DND-41 (cell line): ENCODE measurements around the gene PLA2G15.

Source experiments
- EZH2 ChIP-seq: IDR thresholded peaks from 3 replicates; pipeline ENCODE4 v1.6.1; 2012; ENCODE audit warnings: borderline replicate concordance, low read depth, mild to moderate bottlenecking, moderate library complexity, low read length, inconsistent platforms; ENCODE audit not compliant: severe bottlenecking
- TF ChIP-seq, protein P1 (sequence below): IDR thresholded peaks from 2 replicates; pipeline ENCODE4 v1.5.1; 2012; ENCODE audit warnings: borderline replicate concordance, low read length, moderate library complexity, mild to moderate bottlenecking; ENCODE audit not compliant: poor library complexity, severe bottlenecking; ENCODE audit errors: extremely low read depth

DNA sequence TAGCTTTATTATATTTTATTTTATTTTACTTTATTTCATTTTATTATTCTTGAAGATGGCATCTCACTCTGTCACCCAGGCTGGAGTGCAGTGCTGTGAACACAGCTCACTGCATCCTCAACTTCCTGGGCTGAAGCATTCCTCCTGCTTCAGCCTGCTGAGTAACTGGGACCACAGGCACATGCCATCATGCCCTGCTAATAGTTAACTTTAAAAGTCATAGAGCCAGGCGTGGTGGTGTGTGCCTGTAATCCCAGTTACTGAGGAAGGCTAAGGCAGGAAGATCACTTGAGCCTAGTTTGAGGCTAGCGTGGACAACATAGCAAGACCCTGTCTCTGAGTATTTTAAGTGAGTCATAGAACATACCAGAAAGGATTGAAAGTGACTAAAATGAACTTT is 47.9 kb upstream of the PLA2G15 start:
- TF ChIP-seq, protein P1, sequence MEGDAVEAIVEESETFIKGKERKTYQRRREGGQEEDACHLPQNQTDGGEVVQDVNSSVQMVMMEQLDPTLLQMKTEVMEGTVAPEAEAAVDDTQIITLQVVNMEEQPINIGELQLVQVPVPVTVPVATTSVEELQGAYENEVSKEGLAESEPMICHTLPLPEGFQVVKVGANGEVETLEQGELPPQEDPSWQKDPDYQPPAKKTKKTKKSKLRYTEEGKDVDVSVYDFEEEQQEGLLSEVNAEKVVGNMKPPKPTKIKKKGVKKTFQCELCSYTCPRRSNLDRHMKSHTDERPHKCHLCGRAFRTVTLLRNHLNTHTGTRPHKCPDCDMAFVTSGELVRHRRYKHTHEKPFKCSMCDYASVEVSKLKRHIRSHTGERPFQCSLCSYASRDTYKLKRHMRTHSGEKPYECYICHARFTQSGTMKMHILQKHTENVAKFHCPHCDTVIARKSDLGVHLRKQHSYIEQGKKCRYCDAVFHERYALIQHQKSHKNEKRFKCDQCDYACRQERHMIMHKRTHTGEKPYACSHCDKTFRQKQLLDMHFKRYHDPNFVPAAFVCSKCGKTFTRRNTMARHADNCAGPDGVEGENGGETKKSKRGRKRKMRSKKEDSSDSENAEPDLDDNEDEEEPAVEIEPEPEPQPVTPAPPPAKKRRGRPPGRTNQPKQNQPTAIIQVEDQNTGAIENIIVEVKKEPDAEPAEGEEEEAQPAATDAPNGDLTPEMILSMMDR, result no peak
- no peak for TF ChIP-seq EZH2
